Right kidney (tissue), 1 donor: ENCODE measurements around the gene CNOT10.
"Not testable (repeated sequence)": the region's sequence is repeated elsewhere in the genome, so short reads cannot be mapped to it uniquely, and the experiment has no call there.

Experiments used
- DNase-seq: peaks from one replicate; pipeline ENCODE4 v3.0.0-alpha.2; 2016

The CNOT10 gene

DNA sequence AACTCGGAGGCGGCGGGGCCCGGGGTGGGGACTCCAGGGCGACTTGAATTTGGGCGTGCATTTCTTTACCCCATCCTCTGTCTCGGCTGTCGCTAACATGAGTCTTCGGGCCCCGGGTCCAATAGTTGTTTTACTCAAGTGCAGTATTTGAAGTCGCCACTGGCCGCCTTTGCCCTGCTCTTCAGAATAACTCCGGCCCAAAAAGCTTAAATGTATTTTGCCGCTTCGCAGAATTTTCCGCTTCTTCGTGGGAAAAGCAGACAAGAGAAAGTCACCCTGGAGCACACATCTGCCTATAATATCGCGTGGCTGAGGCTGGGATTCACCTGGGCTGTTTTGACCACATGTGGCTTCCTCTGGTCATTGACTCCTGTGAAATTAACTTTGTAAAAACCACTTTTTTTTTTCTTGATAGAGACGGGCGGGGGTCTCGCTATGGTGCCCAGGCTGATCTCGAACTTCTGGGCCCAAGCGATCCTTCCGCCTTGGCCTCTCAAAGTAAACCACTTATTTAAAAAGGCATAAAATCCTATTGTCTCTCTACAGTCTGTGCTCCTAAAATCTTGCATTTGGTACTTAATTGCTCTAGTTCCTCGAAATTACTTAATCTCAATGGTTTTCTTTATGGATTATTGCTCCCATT lies 676 bp downstream of the CNOT10 start:
- DNase-seq = no peak

DNA sequence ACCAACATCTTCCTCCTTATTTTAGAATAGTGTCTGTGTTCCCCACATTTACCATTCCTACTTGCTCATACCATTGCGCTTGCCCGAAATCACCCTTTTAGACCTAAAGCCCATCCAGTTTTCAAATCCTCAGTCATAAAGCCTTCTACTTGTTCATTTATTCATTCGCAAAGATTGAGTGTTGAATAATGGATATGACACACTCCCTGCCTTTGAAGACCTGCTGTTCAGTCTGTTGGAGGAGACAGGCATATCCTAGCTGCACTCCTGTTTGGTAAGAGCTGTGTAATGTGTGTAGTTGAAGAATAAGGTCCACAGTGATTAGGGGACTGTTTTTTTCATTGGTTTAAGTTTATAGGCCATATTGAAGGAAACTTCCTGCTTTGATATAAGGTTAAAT lies 1.7 kb downstream of the CNOT10 start:
- DNase-seq = no peak

GRCh38 chr3:32691847-32692246 lies 6.9 kb downstream of the CNOT10 start:
- no peak for DNase-seq

- DNase-seq = no peak
Measured at GRCh38 chr3:32696523-32696922, 11.5 kb downstream of the CNOT10 start.

- DNase-seq = no peak
Measured at GRCh38 chr3:32698506-32698905, 13.5 kb downstream of the CNOT10 start.

DNA sequence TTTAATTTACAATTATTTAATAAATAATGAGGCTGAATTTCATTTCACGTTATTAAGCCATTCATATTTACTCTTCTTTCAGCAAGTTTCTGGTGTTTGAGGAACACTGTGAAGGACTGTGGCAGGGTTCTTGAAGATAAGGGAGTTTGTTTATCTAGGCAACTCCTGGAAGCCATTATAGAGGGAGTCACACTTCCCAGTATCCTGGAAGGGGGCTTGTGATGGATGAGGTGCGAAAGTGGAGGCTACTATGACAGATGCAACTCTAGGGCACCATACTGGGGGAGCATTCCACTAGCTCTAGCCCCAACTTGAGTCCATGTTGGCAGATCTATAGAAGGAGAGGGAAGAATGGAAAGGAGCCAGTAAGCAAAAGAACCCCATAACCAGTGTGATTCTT lies 14.4 kb downstream of the CNOT10 start:
- no peak for DNase-seq

DNA sequence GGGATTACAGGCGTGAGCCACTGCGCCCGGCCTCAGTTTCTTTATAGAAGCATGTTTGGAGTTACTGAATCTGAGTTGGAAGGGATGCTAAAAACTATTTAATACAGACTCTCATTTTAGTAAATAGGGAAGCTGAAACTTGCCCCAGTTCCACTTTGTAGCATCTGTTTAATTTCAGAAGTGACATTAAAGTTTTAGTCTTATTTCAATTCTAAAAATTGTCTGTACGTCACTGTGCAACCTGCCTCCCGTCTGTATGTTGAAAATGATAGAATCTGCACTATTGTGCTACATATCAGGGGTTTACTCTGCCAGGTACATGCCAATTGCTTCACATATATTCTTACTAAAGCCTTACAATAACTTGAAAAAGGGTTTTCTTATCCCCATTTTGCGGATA lies 15.3 kb downstream of the CNOT10 start:
- DNase-seq = no peak

DNA sequence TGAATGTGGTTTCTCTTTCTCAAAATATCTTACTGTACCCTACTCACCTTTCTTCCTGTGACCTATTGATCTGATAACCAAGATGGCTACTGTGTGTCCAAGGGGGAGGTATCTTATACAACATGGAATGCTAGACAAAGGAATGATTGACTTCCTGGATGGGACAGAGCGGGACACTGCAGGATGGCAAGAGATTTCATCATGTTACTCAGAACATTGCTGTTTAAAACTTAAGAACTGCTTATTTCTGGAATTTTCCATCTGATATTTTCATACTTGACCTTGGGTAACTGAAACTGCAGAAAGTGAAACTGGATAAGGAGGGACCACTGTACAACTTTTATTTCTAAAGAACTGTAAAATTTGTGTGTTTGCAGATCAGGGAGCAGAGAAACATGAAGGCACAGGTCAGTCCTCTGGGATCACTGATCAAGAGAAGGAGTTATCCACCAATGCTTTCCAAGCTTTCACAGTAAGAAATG lies 18.5 kb downstream of the CNOT10 start:
- DNase-seq = no peak

GRCh38 chr3:32705232-32705631 lies 20.2 kb downstream of the CNOT10 start:
- no peak for DNase-seq

DNA sequence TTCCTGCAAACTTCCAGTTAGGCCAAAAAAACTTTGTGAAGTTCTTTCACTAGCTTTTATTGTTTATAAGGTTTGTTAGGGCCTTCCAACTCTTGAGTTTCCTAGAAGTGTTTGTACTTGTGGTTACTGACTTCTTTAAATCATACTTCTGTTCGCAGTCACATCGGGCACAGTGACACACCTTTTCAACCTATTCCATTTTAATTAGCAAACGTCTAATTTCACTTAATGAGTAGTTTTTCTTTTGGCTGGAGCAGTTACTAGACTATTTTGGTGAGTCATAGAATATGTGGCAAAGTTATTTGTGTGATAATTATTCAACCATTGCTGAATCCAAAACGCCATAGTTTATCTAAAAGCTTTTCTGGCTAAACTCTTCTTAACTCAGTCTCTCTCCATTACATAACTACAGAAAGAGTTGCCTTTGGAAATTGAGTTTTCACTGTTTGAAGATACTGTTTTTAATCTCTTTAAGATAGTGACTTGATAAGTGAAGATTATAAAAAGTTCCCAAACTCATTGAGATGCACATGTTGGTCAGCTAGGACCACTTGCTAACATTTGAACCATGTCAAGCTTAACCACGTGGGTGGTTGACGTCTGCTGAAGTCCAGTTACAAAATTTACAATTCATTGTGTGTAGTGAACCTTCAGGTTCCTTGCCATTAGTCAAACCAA lies 21.5 kb downstream of the CNOT10 start:
- DNase-seq = no peak

DNA sequence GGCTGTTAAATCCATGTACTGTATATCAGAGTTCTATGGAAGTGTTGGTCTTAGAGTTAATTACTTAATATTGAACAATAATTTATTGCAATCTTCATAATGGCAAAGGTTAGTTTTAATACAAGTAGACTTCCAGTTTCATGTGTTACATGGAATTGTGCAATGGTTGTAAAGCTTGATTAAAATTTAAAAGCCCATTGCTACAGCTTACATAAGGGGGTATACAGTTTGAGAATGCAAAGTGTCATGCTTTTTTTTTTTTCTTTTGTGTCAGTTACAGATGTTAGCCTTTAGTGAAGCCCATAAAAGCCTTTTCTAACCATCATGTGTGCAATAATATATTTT lies 22.0 kb downstream of the CNOT10 start:
- DNase-seq = no peak

GRCh38 chr3:32708672-32709283 lies 23.8 kb downstream of the CNOT10 start:
- DNase-seq = no peak

GRCh38 chr3:32709346-32709745 lies 24.4 kb downstream of the CNOT10 start:
- DNase-seq = no peak

DNA sequence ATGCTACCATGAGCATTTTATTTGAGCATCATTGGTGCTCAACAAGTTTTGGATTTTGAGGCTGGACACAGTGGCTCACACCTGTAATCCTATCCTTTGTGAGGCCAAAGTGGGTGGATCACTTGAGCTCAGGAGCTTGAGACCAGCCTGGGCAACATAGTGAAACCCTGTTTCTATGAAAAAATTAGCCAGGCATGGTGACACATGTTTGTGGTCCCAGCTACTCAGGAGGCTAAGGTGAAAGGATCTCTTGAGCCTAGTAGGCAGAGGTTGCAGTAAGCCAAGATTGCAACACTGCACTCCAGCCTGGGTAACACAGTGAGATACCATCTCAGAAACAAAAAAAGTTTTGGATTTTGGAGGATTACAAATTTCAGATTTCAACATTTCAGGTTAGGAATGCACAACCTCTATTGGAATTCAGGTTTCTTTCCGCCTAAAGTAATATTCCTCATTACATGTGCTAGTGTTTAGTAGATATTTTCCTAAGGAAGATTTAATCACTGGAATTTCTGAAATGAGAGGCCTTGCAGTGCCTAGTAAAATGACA lies 27.6 kb downstream of the CNOT10 start:
- DNase-seq = no peak

DNA sequence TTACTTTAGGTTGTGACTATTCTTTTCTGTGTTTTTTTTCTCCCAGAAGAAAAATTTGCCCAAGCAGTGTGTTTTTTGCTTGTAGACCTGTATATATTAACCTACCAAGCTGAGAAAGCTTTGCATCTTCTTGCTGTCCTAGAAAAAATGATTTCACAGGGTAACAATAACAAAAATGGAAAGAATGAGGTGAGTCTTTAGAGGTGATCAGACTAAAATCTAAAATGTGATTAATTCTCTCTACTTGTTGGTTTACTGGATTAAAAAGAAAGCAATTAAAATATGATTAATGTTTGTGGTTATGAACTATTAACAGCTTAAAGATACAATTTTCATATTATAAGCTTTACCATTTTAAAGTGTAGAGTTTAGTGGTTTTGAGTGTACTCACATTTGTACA lies 28.2 kb downstream of the CNOT10 start:
- DNase-seq = no peak

- DNase-seq = no peak
Measured at GRCh38 chr3:32719335-32719734, 34.3 kb downstream of the CNOT10 start.

DNA sequence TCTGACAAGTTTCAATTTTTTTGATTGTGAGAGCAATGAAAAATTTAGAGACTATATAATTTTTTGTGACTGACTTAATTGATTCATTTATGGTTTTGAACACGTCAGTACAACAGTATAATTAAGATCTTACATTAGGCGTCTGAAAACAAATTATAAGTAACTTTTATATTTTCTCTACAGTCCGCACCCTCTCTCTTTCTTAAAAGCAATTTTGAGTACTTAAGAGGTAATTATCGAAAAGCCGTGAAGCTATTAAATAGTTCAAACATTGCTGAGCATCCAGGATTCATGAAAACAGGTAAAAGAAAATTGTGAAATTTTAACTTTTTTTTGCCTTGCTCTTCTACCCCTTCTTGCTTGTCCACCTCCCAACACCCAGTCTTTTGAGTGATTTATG lies 34.9 kb downstream of the CNOT10 start:
- DNase-seq = no peak

GRCh38 chr3:32725721-32726120 lies 40.7 kb downstream of the CNOT10 start:
- no peak for DNase-seq

DNA sequence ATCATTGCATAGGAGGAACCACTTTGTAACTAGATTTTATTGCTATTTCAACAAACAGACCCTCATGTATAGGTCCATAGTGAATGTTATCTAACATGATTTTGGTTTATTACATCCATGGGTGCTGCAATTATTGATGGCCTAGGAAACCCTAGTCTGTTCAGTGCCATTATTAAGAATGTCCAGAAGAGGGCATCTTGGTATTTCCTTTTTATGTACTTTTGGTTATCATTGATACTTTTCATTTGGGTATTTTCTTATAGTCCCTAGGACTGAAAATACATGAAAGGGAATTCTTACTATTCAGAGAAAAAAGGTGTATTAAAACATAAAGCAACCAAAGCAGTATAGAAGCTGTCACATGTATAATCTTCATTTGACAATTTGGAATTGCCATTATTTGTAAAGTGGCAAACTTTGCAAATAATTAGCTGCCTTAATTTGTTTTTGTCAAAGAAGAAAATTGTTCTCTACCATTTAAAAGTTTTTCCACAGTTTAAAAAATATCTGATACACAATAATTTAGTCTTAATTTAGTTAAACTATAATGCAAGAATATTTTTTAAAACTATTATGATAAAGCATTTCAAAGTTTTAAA lies 48.7 kb downstream of the CNOT10 start:
- no peak for DNase-seq

DNA sequence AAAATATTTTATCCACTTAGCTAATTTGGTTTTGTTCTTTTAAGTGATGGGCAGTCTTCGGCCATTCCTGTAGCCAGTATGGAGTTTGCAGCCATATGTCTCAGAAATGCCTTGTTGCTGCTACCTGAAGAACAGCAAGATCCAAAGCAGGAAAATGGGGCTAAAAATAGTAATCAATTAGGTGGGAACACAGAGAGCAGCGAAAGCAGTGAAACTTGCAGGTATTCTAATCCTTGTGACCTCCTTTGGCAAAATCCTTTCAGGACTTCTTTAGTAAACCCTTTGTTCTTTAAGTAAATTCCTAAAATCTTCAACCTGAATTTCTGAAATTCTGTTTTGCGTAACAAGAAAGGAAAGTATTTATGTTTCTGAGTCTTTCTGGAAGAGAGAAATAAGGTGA lies 49.8 kb downstream of the CNOT10 start:
- DNase-seq = no peak

- not testable (repeated sequence) for DNase-seq
Measured at GRCh38 chr3:32743470-32743869, 58.5 kb downstream of the CNOT10 start.

DNA sequence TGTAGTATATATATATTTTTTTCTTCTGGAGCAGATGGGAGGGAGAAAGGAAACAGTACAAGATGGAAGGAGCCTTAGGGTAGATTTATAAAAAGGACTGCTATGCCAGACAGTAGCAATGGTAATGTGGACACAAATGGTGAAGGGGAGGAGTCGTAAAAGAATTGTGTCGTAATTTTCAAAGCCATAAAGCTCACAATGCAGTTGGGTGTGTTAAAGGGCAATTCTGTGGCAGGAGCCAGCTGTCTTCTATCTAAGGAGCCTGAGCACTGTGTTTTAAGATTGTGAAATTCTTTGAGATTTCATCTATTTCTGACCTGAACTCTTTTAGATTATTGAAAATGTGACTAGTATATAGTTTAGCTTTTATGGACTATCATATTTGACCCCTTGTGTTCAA lies 58.9 kb downstream of the CNOT10 start:
- DNase-seq = no peak

DNA sequence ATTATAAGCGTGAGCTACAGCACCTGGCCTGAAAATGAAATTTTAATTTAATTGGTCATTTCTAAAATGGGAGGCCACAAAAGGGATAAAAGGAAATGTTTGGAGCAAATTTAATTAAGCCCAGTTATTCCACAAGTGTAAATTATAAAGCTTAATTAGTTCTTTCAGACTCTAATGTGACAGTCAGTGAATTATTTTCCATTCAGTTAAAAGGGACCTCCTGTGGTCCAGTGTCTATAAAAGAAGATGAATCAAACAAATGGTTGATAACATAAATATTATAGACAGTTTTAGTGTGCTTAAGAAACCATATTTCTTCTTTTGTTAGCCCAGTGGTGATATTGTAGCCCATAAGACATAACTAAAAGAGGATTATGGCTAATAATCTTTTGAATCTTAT lies 66.4 kb downstream of the CNOT10 start:
- DNase-seq = no peak
